ENCODE results near the gene CD5L.

Gene CD5L

GRCh38 chr1:157806431-157807149 is 35.0 kb downstream of the CD5L start:
- DNase-seq, result no peak

DNA sequence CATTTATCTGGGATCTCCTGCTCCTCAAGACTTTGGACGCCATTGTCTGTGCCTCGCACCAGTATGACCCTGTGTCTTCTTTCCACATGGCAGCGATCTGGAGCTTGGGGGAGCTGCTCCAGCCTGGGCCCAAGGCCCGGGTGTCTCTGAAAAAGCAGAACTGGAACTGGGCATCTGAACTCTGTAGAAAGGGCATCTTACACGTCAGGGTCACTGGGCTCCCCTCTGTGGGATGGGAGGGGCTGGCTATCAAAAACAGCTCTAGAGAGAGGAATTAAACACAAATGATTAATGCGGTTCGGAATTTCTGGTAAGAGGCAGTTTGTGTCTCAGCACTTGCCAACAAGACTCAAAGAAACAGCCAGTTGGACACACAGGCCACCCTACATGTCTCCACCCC is 37.8 kb downstream of the CD5L start:
- no peak for DNase-seq

GRCh38 chr1:157799996-157800395 is 41.6 kb downstream of the CD5L start:
- DNase-seq, result no peak

DNA sequence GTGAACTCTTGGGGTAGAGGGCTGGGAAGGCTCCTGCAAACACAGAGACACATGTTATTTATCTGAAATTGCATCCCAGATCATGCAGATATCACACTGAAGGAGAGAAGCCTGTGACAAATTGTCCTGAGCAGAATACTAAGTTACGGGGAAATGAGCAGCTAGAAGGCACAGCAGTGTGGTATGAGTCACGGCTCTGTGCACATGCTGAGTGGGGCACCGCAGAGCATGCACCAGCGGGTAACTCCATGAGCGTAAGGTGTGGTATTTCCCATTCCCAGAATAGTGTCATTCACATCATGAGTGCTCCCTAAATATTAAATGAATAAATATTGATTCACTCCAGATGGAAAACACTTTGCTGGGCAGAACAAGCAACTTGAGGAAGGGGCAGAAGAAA is 43.4 kb downstream of the CD5L start:
- DNase-seq, result no peak

DNA sequence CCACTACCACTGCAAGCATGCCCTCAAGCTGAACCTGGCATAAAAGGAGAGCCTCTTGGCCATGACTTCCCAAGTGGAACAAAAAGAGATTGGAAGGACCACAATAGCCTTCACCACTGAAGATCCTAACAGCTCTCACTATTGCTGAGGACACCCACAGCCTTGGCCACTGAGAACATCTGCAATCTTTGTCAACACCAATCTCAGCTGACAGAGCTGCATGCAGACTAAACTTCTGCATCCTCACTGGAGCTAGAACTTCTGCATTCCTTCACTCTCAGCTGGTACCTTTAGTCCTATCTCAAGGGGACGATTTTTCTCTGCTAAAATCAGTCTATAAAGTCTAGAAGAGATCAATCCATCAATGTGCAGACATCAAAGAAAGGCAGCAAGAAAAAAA is 56.4 kb downstream of the CD5L start:
- DNase-seq, result no peak

DNA sequence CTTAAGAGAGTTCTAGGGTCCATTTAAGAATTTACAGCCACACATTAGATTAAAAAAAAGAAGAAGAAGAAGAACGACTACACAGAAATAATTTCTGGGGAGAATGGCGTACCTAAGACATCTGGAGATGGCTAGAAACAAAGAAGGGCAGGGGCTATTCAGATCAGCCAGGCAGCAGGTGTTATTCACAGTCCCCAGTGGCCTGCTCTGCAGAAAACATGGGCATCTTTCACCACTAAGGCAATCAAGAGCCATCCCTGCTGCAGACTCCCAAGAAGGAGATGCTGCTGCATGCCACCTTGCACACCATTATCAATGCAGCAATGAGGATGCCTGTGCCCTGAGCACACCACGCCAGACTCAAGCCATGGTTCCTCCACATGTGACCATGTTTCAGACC is 56.8 kb downstream of the CD5L start:
- no peak for DNase-seq

DNA sequence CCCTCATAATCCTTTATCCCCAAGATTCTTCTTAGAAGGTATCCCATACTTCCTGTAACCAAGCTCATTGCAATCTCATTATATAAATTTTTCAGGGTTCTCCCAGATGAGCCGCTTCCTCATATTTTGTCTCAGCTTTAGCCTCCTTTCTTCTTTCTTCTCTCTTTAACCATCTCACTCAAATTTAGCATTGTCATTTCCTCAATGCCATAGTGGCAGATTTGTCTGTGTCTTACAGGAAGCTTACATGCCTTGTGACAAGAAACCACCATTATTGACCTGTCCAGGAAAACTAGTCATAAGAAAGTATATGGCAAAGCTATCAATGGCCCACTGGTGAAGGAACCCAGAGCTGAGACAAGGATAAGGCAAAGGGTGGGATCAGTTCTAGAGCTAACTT is 58.7 kb downstream of the CD5L start:
- no peak for DNase-seq

DNA sequence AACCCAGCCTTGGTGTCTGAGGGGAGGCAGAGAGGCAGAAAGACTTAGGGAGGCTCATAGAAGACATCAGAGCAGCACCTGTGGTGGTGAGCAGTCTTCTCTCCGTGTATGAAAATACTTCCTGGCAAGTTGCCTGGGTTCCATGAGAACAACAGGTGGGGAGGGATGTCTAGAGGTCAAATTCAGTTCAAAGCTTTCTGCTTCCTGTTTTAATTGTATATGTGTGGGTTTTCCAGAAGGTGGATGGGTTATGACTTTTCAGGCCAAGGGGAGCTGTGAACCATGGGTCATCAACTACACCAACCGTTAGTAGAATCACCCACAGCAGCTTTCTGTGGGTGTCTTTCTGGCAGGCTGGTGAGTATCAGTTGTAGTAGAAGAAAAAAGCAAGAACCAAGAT is 60.6 kb downstream of the CD5L start:
- DNase-seq, result no peak

Data from DMS153 (cell line).